ENCODE results near the gene SMARCC1. TPM values are rescaled to one million over a fixed set of nuclear protein-coding genes. Genes with fewer than 3 reads are reported as not detected.

SMARCC1 gene
- total and polyA plus RNA-seq, 2 of the 4 experiments (the other 2 are of a cell fraction), result 18.6 to 39.6 TPM

GRCh38 chr3:47635536-47635935 lies 146.2 kb downstream of the SMARCC1 start:
- dilution Hi-C loops (cut with HindIII; ENCODE audit: low sequenced_read_pairs, unreplicated experiment), result no loop called here
- Histone ChIP-seq H4K20me1 (ENCODE audit: insufficient read depth, low read length) (no peaks in the 10 kb centered on the region; the same call in 1 of the 2 replicates), H3K4me2 (ENCODE audit: low read depth, low read length) (no peak overlapping the region), H4K5ac (ENCODE audit: low read depth, low read length) (no peak overlapping the region), H3K9me1 (ENCODE audit: insufficient read depth, low read length) (0 out of 2 replicates have a peak, but pooled peaks cover 4% of the 10 kb centered on the region), H3K27ac (ENCODE audit: insufficient read depth, low read length) (no peak overlapping the region), H3K9me3 (ENCODE audit: control insufficient read depth, insufficient read depth, low read length) (no peaks in the 10 kb centered on the region), H4K91ac (ENCODE audit: insufficient read depth, low read depth, low read length) (no peak overlapping the region), H2AK5ac (ENCODE audit: low read depth, low read length) (no peak overlapping the region), H3K79me1 (ENCODE audit: low read depth in 1 of 2, low read length in 2 of 2) (peaks cover 3 to 4% of the 10 kb centered on the region in 2 experiments; a peak in 3 of 4 replicates), H2BK120ac (ENCODE audit: low read depth, low read length) (no peak overlapping the region), H2AK9ac (replicated peaks; ENCODE audit: low read depth, low read length, poor library complexity) (no peak overlapping the region), H2BK5ac (ENCODE audit: low read depth, low read length, poor library complexity, severe bottlenecking) (no peak overlapping the region), H3K4me1 (ENCODE audit: control insufficient read depth, insufficient read depth, low read length) (no peaks in the 10 kb centered on the region), H3K4ac (ENCODE audit: low read depth, low read length) (no peak overlapping the region), H2AFZ (replicated peaks; ENCODE audit: low read length, poor library complexity) (no peak overlapping the region), H3K27me3 (ENCODE audit: control insufficient read depth, insufficient read depth, low read length) (no peaks in the 10 kb centered on the region), H3K36me3 (ENCODE audit: control insufficient read depth, insufficient read depth, low read length) (peaks cover 37% of the 10 kb centered on the region), H3K4me3 (ENCODE audit: insufficient read depth, low read depth, low read length) (no peak overlapping the region), H3K14ac (replicated peaks; ENCODE audit: low read depth, low read length) (no peak overlapping the region), H3K56ac (ENCODE audit: extremely low read depth, insufficient read depth, low read length) (no peak overlapping the region), H3K18ac (ENCODE audit: low read depth, low read length) (no peak overlapping the region), H2BK20ac (ENCODE audit: low read depth, low read length) (no peak overlapping the region), H4K8ac (ENCODE audit: low read depth in 2 of 2, low read length in 2 of 2) (no peak overlapping the region), H3K9ac (ENCODE audit: low read depth, low read length) (no peak overlapping the region), H3K23ac (ENCODE audit: low read depth, low read length) (no peak overlapping the region), H2BK15ac (ENCODE audit: low read depth, low read length) (no peak overlapping the region)
- BruUV-seq (replicated peaks), result no TSS peak
- WGBS, 2 experiments (ENCODE audit: extremely low coverage in 2 of 2, insufficient read length in 1 of 2), result 100% methylated on average over 1 of the region's 1 CpG; no CpG with 5 or more reads in 1 of the 2 experiments
- ATAC-seq (ENCODE audit: low read depth), result no peak
- in situ Hi-C loops (cut with MboI; ENCODE audit: low sequenced_read_pairs), result no loop called here
- no peak for TF ChIP-seq FOS (IDR thresholded peaks at IDR 0.05; ENCODE audit: low read depth, low read length)
- no peak for TF ChIP-seq USF2 (IDR thresholded peaks at IDR 0.05; ENCODE audit: low read depth, low read length)
- no peak for TF ChIP-seq MXI1 (IDR thresholded peaks at IDR 0.05; ENCODE audit: borderline replicate concordance, low read depth, low read length)
- TF ChIP-seq CHD1 (IDR thresholded peaks at IDR 0.05; ENCODE audit: low read depth, low read length), result no peak
- DNase-seq, result no peak
- intact Hi-C loops (cut with micrococcal nuclease), result loop anchor here (10.0 kb wide), 1 partner anchor 69 kb away; no protein-coding TSS in a partner anchor
- ChIA-PET CTCF (no interaction called here), POLR2A (ENCODE audit: unreplicated experiment) (no interaction called here)
